Activated T-cell treated with anti-CD3 and anti-CD28 coated beads, Interleukin-2, amount 50 U/mL, for 72 hours (primary cell): ENCODE measurements around the gene KIF26A. TPM values are rescaled to one million over a fixed set of nuclear protein-coding genes. Genes with fewer than 3 reads are reported as not detected.

Source experiments
- ATAC-seq, 2 donors: fragments of 150-1000 bp; cut with Tn5 transposase; replicated peaks in 1 of 2; 2 replicates each; pipeline ENCODE4 v1.10.0; 2021; ENCODE audit warnings: moderate library complexity in 2 of 2, mild to moderate bottlenecking in 1 of 2
- DNase-seq, 2 donors: peaks; one replicate each; pipeline ENCODE4 v3.0.0; 2021 to 2022; ENCODE audit warnings: mixed read lengths in 1 of 2
- H3K27ac Mint-ChIP-seq: one replicate; pipeline ENCODE4 v1.8.0; 2022; ENCODE audit warnings: mild to moderate bottlenecking, moderate library complexity, mixed read lengths
- H3K27me3 Mint-ChIP-seq: one replicate; pipeline ENCODE4 v1.8.0; 2022; ENCODE audit warnings: low read depth, mixed read lengths
- H3K36me3 Mint-ChIP-seq, 2 donors: one replicate each; pipeline ENCODE4 v1.8.0; 2022; ENCODE audit warnings: mixed read lengths in 2 of 2, mild to moderate bottlenecking in 1 of 2; ENCODE audit not compliant: insufficient read depth in 2 of 2
- H3K4me1 Mint-ChIP-seq: one replicate; pipeline ENCODE4 v1.8.0; 2022; ENCODE audit warnings: low read depth, mixed read lengths
- H3K4me3 Mint-ChIP-seq, 2 donors: one replicate each; pipeline ENCODE4 v1.8.0; 2022; ENCODE audit warnings: mild to moderate bottlenecking in 2 of 2, mixed read lengths in 2 of 2, moderate library complexity in 2 of 2
- H3K9me3 Mint-ChIP-seq, 2 donors: one replicate each; pipeline ENCODE4 v1.8.0; 2022; ENCODE audit warnings: mixed read lengths in 2 of 2
- total RNA-seq, 2 donors: library from RNA; stranded (reverse); gene quantifications; one replicate each; pipeline ENCODE4 v1.2.3, GENCODE V29; 2022

The KIF26A gene
- total RNA-seq, 2 donors from 2014 or later = 0.05 to 0.25 TPM

- H3K36me3 Mint-ChIP-seq = peaks cover 2 to 5% of the 10 kb centered on the region in 2 donors
- ATAC-seq (no peak), DNase-seq (no peak)
- H3K4me1 Mint-ChIP-seq = no peaks in the 10 kb centered on the region
- H3K27ac Mint-ChIP-seq = no peak overlapping the region
- H3K4me3 Mint-ChIP-seq = no peak overlapping the region
- H3K27me3 Mint-ChIP-seq = peaks cover 38% of the 10 kb centered on the region
- H3K9me3 Mint-ChIP-seq = peaks cover 4 to 5% of the 10 kb centered on the region in 2 donors
Observed at GRCh38 chr14:104119488-104120251, 18.7 kb upstream of the KIF26A start.

DNA sequence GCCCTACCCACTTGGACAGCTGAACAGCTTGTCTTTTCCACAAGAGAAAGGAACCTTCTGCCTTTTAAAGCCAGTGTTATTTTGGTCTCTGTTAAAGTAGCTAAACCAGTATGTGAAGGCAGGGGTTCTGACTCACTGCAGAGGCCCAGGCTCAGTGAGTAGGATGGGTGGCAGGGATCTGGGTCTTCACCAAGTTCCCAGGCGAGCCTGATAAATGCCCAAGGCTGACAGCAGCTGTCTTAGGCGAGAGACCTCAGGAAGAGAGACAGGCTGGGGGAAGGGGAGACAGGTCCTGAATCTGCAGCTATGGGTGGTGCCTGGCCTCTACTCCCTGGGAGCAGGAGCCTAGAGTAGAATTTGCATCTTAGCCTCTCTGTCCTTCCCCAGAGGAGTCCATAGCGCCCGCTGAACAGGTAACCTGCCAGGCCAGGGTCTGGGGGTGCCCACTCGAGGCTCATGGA, 18.1 kb upstream of the KIF26A start:
- Mint-ChIP-seq H3K27me3 (peaks cover 36% of the 10 kb centered on the region), H3K27ac (no peak overlapping the region), H3K4me3 (no peak overlapping the region), H3K4me1 (no peaks in the 10 kb centered on the region), H3K9me3 (peaks cover 5 to 6% of the 10 kb centered on the region in 2 donors), H3K36me3 (peaks cover 7 to 10% of the 10 kb centered on the region in 2 donors)
- ATAC-seq (no peak), DNase-seq (no peak)

DNA sequence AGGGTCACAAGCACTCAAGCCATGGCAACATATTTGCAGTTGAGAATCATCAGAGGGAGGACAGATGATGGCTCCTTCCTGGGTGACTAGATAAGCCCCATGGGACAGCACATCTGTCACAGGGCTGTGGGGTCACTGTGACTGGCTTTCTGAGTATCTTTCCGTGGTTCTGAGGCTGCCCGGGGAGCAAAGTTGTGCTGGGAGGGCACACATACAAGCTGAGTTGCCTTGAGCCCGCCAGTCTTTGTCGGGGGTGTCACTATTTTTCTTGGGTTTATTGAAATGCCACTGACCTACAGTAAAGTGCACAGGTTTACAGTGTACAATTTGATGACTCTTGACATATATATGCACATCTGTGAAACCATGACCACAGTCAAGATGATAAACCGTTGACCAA, 17.2 kb upstream of the KIF26A start:
- H3K27me3 Mint-ChIP-seq = peaks cover 29% of the 10 kb centered on the region

GRCh38 chr14:104123879-104124278, 14.5 kb upstream of the KIF26A start:
- Mint-ChIP-seq H3K4me3 (no peak overlapping the region), H3K4me1 (no peaks in the 10 kb centered on the region), H3K36me3 (peaks cover 11 to 17% of the 10 kb centered on the region in 2 donors), H3K27me3 (peaks cover 19% of the 10 kb centered on the region), H3K9me3 (peaks cover 11 to 14% of the 10 kb centered on the region in 2 donors), H3K27ac (no peak overlapping the region)
- DNase-seq = no peak
- no peak for ATAC-seq

More for the DNA sequence above, 17.2 kb upstream of the KIF26A start:
- DNase-seq (no peak), ATAC-seq (no peak)
- no peaks in the 10 kb centered on the region for H3K4me1 Mint-ChIP-seq
- H3K4me3 Mint-ChIP-seq = no peak overlapping the region
- peaks cover 5 to 6% of the 10 kb centered on the region in 2 donors for H3K9me3 Mint-ChIP-seq
- H3K27ac Mint-ChIP-seq = no peak overlapping the region
- peaks cover 7 to 11% of the 10 kb centered on the region in 2 donors for H3K36me3 Mint-ChIP-seq

- no peaks in the 10 kb centered on the region for H3K4me1 Mint-ChIP-seq
- ATAC-seq (no peak), DNase-seq (no peak)
- H3K9me3 Mint-ChIP-seq = peaks cover 15 to 20% of the 10 kb centered on the region in 2 donors
- H3K36me3 Mint-ChIP-seq = peaks cover 16 to 24% of the 10 kb centered on the region in 2 donors
- no peak overlapping the region for H3K27ac Mint-ChIP-seq
- H3K4me3 Mint-ChIP-seq = no peak overlapping the region
- H3K27me3 Mint-ChIP-seq = peaks cover 17% of the 10 kb centered on the region
Observed at GRCh38 chr14:104125011-104125410, 13.4 kb upstream of the KIF26A start.

DNA sequence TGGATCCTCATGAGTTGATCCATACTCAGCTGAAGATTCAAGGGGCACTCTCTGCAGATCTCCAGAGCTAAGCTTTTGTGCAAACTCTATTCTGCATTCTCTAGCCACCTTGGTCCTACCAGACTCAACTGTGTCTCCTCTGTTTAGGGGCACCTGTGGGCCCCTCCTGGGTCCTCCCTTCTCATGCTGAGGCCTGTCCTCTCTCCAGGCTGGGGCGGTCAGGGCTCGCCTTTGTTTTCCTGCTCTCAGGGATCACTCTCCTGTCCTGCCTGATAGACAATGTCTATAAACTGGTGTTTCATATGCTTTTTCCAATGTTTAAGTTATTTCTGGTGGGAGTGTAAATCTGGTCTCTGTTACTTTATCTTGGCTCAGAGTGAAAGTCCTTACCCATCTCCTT, 11.6 kb upstream of the KIF26A start:
- ATAC-seq = no peak
- no peak for DNase-seq
- Mint-ChIP-seq H3K4me1 (no peaks in the 10 kb centered on the region), H3K27ac (no peak overlapping the region), H3K36me3 (peaks cover 20 to 26% of the 10 kb centered on the region in 2 donors), H3K4me3 (no peak overlapping the region), H3K9me3 (peaks cover 18 to 20% of the 10 kb centered on the region in 2 donors), H3K27me3 (peaks cover 21% of the 10 kb centered on the region)

DNA sequence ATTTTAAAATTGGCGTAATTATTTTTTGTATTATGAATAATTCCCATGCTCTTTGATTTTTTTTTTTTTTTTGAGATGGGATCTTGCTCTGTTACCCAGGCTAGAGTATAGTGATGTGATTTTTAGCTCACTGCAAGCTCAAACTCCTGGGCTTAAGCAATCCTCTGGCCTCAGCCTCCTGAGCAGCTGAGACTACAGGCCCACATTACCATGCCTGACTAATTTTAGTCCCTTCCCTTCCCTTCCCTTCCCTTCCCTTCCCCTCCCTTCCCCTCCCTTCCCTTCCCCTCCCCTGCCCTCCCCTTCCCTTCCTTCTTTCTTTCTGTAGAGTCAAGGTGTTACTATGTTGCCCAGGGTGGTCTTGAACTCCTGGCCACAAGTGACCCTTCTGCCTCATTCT, 9.4 kb upstream of the KIF26A start:
- Mint-ChIP-seq H3K36me3 (peaks cover 17 to 22% of the 10 kb centered on the region in 2 donors), H3K27me3 (peaks cover 23% of the 10 kb centered on the region), H3K27ac (no peak overlapping the region), H3K4me1 (no peaks in the 10 kb centered on the region), H3K9me3 (peaks cover 15 to 18% of the 10 kb centered on the region in 2 donors), H3K4me3 (no peak overlapping the region)
- DNase-seq (no peak), ATAC-seq (no peak)

DNA sequence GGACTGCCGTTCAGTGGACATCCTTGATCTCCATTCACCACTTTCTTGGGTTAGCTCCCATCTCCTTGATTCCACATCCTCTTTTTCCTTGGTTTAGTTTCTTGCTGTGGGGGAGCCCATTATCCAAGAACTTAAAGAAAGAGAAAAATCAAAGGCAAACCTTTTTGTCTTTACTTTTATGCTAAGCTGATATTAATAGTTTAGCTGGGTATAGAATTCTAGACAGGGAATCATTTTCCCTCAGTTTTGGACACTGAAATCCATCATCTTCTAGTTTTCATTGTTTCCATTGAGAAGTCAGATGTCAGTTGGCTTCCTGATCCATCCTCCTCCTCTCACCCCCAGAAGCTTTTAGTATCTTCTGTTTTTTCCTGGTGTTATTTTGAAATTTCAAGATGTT, 8.8 kb upstream of the KIF26A start:
- H3K4me1 Mint-ChIP-seq = no peaks in the 10 kb centered on the region
- H3K27me3 Mint-ChIP-seq = peaks cover 22% of the 10 kb centered on the region
- no peak overlapping the region for H3K4me3 Mint-ChIP-seq
- H3K9me3 Mint-ChIP-seq = peaks cover 13 to 16% of the 10 kb centered on the region in 2 donors
- DNase-seq = no peak
- no peak for ATAC-seq
- peaks cover 17 to 21% of the 10 kb centered on the region in 2 donors for H3K36me3 Mint-ChIP-seq
- H3K27ac Mint-ChIP-seq = no peak overlapping the region

- no peak for ATAC-seq
- H3K27me3 Mint-ChIP-seq = peaks cover 28% of the 10 kb centered on the region
- DNase-seq = peak; percentile 23 to 34
Observed at GRCh38 chr14:104130974-104131651, 7.3 kb upstream of the KIF26A start.

DNA sequence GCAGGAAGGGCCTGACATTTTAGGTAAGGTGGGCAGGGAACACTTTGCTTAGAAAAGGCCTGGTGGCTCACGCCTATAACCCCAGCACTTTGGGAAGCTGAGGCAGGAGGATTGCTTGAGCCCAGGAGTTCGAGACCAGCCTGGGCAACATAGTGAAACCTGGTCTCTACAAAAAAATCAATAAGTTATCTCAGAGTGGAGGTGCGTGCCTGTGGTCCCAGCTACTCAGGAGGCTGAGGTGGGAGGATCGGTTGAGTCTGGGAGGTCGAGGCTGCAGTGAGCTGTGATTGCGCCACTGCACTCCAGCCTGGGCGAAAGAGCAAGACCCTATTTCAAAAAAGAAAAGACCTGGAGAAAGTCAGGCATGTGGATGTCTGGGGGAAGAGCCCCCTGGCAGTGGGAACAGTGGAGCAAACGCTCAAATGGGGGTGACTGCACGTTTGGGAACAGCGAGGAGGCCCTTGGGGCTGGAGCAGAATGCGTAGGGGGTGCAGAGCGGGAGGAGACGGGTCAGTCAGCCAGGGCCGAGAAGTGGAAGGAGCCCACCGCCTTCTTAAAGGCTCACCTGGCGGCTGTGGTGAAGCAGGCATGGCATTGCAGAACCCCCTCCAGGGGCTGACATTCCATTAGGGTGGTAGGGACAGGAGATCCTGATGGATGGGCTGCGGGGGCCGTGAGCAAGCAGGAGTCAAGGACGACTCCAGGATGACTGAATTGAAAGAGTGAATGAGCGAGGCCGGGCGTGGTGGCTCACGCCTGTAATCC, 6.2 kb upstream of the KIF26A start:
- Mint-ChIP-seq H3K4me1 (peaks cover 5% of the 10 kb centered on the region), H3K9me3 (peaks cover 7 to 9% of the 10 kb centered on the region in 2 donors), H3K27ac (no peak overlapping the region), H3K27me3 (peaks cover 34% of the 10 kb centered on the region), H3K4me3 (no peak overlapping the region), H3K36me3 (peaks cover 11 to 13% of the 10 kb centered on the region in 2 donors)
- no peak for DNase-seq
- ATAC-seq = no peak

More at GRCh38 chr14:104130974-104131651, 7.3 kb upstream of the KIF26A start:
- H3K9me3 Mint-ChIP-seq = peaks cover 13 to 14% of the 10 kb centered on the region in 2 donors
- no peak overlapping the region for H3K27ac Mint-ChIP-seq
- peaks cover 13 to 14% of the 10 kb centered on the region in 2 donors for H3K36me3 Mint-ChIP-seq
- H3K4me1 Mint-ChIP-seq = no peaks in the 10 kb centered on the region
- no peak overlapping the region for H3K4me3 Mint-ChIP-seq

GRCh38 chr14:104132981-104133380, 5.4 kb upstream of the KIF26A start:
- peaks cover 8% of the 10 kb centered on the region for H3K4me1 Mint-ChIP-seq
- H3K36me3 Mint-ChIP-seq = peaks cover 11 to 13% of the 10 kb centered on the region in 2 donors
- H3K4me3 Mint-ChIP-seq = no peak overlapping the region
- H3K9me3 Mint-ChIP-seq = peaks cover 7 to 9% of the 10 kb centered on the region in 2 donors
- ATAC-seq (no peak), DNase-seq (no peak)
- no peak overlapping the region for H3K27ac Mint-ChIP-seq
- H3K27me3 Mint-ChIP-seq = peaks cover 35% of the 10 kb centered on the region

DNA sequence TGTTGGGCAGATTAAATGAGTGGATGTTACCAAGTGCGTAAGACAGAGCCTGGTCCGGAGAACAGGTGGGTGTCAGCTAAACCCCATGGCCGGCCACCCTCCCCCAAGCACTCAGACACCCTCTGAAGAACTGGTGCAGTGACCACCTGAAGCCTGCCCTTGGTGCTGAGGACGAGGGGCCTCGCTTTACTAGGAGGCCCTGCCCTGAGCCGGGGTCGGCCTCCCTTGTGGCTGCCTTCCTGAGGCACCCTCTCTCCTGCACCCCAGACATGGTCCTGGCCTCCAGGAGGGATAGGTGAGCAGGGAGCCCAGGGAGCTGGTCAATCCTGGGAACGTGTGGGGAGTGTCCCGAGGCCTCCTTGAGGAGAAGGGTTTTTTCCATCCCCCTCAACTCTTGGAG, 4.9 kb upstream of the KIF26A start:
- Mint-ChIP-seq H3K27me3 (peaks cover 35% of the 10 kb centered on the region), H3K4me3 (no peak overlapping the region)

More for the DNA sequence above, 4.9 kb upstream of the KIF26A start:
- no peak for DNase-seq
- Mint-ChIP-seq H3K4me1 (peaks cover 8% of the 10 kb centered on the region), H3K27ac (no peak overlapping the region), H3K36me3 (peaks cover 11 to 12% of the 10 kb centered on the region in 2 donors), H3K9me3 (peaks cover 7 to 8% of the 10 kb centered on the region in 2 donors)
- ATAC-seq = no peak
